ENCODE data around the gene MAP3K20. TPM values are rescaled to one million over a fixed set of nuclear protein-coding genes. Genes with fewer than 3 reads are reported as not detected.

The MAP3K20 gene
- total and polyA plus RNA-seq, 2 of the 4 experiments (the other 2 are of a cell fraction): 27.5 to 84.4 TPM

DNA sequence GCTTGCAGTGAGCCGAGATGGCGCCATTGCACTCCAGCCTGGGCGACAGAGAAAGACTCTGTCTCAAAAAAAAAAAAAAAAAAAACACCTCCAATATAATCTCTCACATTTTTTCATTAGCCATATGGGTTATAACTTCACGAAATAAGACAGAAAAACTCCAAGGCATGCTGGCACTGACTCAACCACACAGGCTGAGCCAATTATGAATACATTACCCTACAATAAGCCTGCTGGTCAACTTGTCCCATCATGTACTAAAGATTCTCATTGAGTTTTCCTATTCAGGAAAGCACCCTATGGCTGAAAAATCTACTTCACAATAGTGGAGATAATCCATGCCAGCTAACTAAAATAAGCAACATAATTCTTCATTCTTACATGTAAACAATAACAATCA is 12.8 kb upstream of the MAP3K20 start:
- in situ Hi-C loops (cut with MboI; ENCODE audit: low sequenced_read_pairs) (no loop called here), intact Hi-C loops (cut with micrococcal nuclease) (no loop called here), dilution Hi-C loops (cut with HindIII; ENCODE audit: low sequenced_read_pairs, unreplicated experiment) (no loop called here)
- DNase-seq (peak; percentile 33), ATAC-seq (ENCODE audit: low read depth) (no peak)
- Histone ChIP-seq H4K20me1 (ENCODE audit: insufficient read depth, low read length) (no peaks in the 10 kb centered on the region), H4K8ac (ENCODE audit: low read depth in 2 of 2, low read length in 2 of 2) (no peak overlapping the region), H3K4me1 (ENCODE audit: control insufficient read depth, insufficient read depth, low read length) (peaks cover 8% of the 10 kb centered on the region), H3K27ac (ENCODE audit: insufficient read depth, low read length) (no peak overlapping the region), H3K36me3 (ENCODE audit: control insufficient read depth, insufficient read depth, low read length) (no peaks in the 10 kb centered on the region), H2BK20ac (ENCODE audit: low read depth, low read length) (0 out of 2 replicates have a peak overlapping the region, but pooled peaks have one; percentile 53), H3K14ac (replicated peaks; ENCODE audit: low read depth, low read length) (no peak overlapping the region), H2BK120ac (ENCODE audit: low read depth, low read length) (no peak overlapping the region), H3K9me3 (ENCODE audit: control insufficient read depth, insufficient read depth, low read length) (peaks cover 8% of the 10 kb centered on the region), H3K4me3 (ENCODE audit: insufficient read depth, low read depth, low read length) (no peak overlapping the region), H3K9me1 (ENCODE audit: insufficient read depth, low read length) (no peaks in the 10 kb centered on the region), H4K5ac (ENCODE audit: low read depth, low read length) (no peak overlapping the region; the same call in 1 of the 2 replicates), H3K27me3 (ENCODE audit: control insufficient read depth, insufficient read depth, low read length) (no peaks in the 10 kb centered on the region), H3K56ac (ENCODE audit: extremely low read depth, insufficient read depth, low read length) (no peak overlapping the region), H3K23ac (ENCODE audit: low read depth, low read length) (no peak overlapping the region), H4K91ac (ENCODE audit: insufficient read depth, low read depth, low read length) (no peak overlapping the region), H3K79me1 (ENCODE audit: low read depth in 1 of 2, low read length in 2 of 2) (no peaks in the 10 kb centered on the region), H3K18ac (ENCODE audit: low read depth, low read length) (peak overlapping the region; percentile 78; the same call in 1 of the 2 replicates), H2AK5ac (ENCODE audit: low read depth, low read length) (no peak overlapping the region), H2BK5ac (ENCODE audit: low read depth, low read length, poor library complexity, severe bottlenecking) (peak overlapping the region; percentile 5), H3K4me2 (ENCODE audit: low read depth, low read length) (no peak overlapping the region), H3K4ac (ENCODE audit: low read depth, low read length) (0 out of 2 replicates have a peak overlapping the region, but pooled peaks have one; percentile 21), H2AFZ (replicated peaks; ENCODE audit: low read length, poor library complexity) (no peak overlapping the region), H3K9ac (ENCODE audit: low read depth, low read length) (no peak overlapping the region), H2AK9ac (replicated peaks; ENCODE audit: low read depth, low read length, poor library complexity) (no peak overlapping the region), H2BK15ac (ENCODE audit: low read depth, low read length) (peak overlapping the region; percentile 34; the same call in 1 of the 3 replicates)
- CTCF ChIA-PET: interaction anchor here (0.9 kb wide), 1 partner anchor 8 kb away, joined by 4 read pairs; no protein-coding TSS in a partner anchor
- POLR2A ChIA-PET (ENCODE audit: unreplicated experiment): no interaction called here
- no TSS peak for BruUV-seq (replicated peaks)
- TF ChIP-seq NFE2L2 (IDR thresholded peaks at IDR 0.05; ENCODE audit: low read depth, low read length): no peak
- TF ChIP-seq, protein P1, sequence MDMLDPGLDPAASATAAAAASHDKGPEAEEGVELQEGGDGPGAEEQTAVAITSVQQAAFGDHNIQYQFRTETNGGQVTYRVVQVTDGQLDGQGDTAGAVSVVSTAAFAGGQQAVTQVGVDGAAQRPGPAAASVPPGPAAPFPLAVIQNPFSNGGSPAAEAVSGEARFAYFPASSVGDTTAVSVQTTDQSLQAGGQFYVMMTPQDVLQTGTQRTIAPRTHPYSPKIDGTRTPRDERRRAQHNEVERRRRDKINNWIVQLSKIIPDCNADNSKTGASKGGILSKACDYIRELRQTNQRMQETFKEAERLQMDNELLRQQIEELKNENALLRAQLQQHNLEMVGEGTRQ (IDR thresholded peaks at IDR 0.05; ENCODE audit: low read depth, low read length): no peak
- no peak for TF ChIP-seq RFX5 (IDR thresholded peaks at IDR 0.05; ENCODE audit: low read depth, low read length)
- no peak for TF ChIP-seq MXI1 (IDR thresholded peaks at IDR 0.05; ENCODE audit: borderline replicate concordance, low read depth, low read length)
- no peak for TF ChIP-seq RAD21 (IDR thresholded peaks at IDR 0.05; ENCODE audit: low read length)
- no peak for TF ChIP-seq BHLHE40 (IDR thresholded peaks at IDR 0.05; ENCODE audit: low read depth, low read length)
- no peak for TF ChIP-seq SMC3 (IDR thresholded peaks at IDR 0.05; ENCODE audit: low read depth, low read length)
- TF ChIP-seq MAZ (IDR thresholded peaks at IDR 0.05; ENCODE audit: borderline replicate concordance, low read depth, low read length): no peak
- TF ChIP-seq, protein P2, sequence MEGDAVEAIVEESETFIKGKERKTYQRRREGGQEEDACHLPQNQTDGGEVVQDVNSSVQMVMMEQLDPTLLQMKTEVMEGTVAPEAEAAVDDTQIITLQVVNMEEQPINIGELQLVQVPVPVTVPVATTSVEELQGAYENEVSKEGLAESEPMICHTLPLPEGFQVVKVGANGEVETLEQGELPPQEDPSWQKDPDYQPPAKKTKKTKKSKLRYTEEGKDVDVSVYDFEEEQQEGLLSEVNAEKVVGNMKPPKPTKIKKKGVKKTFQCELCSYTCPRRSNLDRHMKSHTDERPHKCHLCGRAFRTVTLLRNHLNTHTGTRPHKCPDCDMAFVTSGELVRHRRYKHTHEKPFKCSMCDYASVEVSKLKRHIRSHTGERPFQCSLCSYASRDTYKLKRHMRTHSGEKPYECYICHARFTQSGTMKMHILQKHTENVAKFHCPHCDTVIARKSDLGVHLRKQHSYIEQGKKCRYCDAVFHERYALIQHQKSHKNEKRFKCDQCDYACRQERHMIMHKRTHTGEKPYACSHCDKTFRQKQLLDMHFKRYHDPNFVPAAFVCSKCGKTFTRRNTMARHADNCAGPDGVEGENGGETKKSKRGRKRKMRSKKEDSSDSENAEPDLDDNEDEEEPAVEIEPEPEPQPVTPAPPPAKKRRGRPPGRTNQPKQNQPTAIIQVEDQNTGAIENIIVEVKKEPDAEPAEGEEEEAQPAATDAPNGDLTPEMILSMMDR (conservative IDR thresholded peaks at IDR 0.05; ENCODE audit: low read depth, low read length): no peak
- no peak for TF ChIP-seq FOS (IDR thresholded peaks at IDR 0.05; ENCODE audit: low read depth, low read length)
- no peak for TF ChIP-seq CHD1 (IDR thresholded peaks at IDR 0.05; ENCODE audit: low read depth, low read length)
- no peak for TF ChIP-seq MAFK (IDR thresholded peaks at IDR 0.05; ENCODE audit: low read depth, low read length)
- no CpG with 5 or more reads among the region's 4 CpGs for WGBS, 2 experiments (ENCODE audit: extremely low coverage in 2 of 2, insufficient read length in 1 of 2)
